HUES48 (cell line): ENCODE data around the gene CHST4.
"Not testable (repeated sequence)": the region's sequence is repeated elsewhere in the genome, so short reads cannot be mapped to it uniquely, and the experiment has no call there.

Source experiments
- H3K27ac ChIP-seq: one replicate; pipeline ENCODE4 v1.7.0; 2013; ENCODE audit warnings: low read depth, low read length, inconsistent platforms
- H3K27me3 ChIP-seq: 2 replicates; pipeline ENCODE4 v1.6.1; 2013; ENCODE audit warnings: mild to moderate bottlenecking, low read length; ENCODE audit not compliant: control insufficient read depth, insufficient read depth
- H3K36me3 ChIP-seq: 2 replicates; pipeline ENCODE4 v1.6.1; 2013; ENCODE audit warnings: low read length; ENCODE audit not compliant: control insufficient read depth, insufficient read depth
- H3K4me1 ChIP-seq: 2 replicates; pipeline ENCODE4 v1.6.1; 2013; ENCODE audit warnings: mild to moderate bottlenecking, low read length; ENCODE audit not compliant: control insufficient read depth, insufficient read depth
- H3K4me3 ChIP-seq: 2 replicates; pipeline ENCODE4 v1.5.1; 2013; ENCODE audit warnings: mild to moderate bottlenecking, low read depth, low read length
- H3K9ac ChIP-seq: 2 replicates; pipeline ENCODE4 v1.6.1; 2013; ENCODE audit warnings: mild to moderate bottlenecking, low read depth, low read length, moderate library complexity
- H3K9me3 ChIP-seq: 2 replicates; pipeline ENCODE4 v1.6.1; 2013; ENCODE audit warnings: low read length; ENCODE audit not compliant: control insufficient read depth, insufficient read depth

CHST4 gene

GRCh38 chr16:71493213-71493612, 33.0 kb upstream of the CHST4 start:
- no peaks in the 10 kb centered on the region for H3K4me1 ChIP-seq
- H3K27me3 ChIP-seq = no peaks in the 10 kb centered on the region; the same call in 1 of the 2 replicates
- H3K4me3 ChIP-seq = no peak overlapping the region
- no peaks in the 10 kb centered on the region for H3K36me3 ChIP-seq
- H3K27ac ChIP-seq = no peak overlapping the region
- H3K9me3 ChIP-seq = no peaks in the 10 kb centered on the region
- no peak overlapping the region for H3K9ac ChIP-seq

GRCh38 chr16:71498031-71498430, 28.2 kb upstream of the CHST4 start:
- H3K27ac ChIP-seq = no peak overlapping the region
- H3K9ac ChIP-seq = no peak overlapping the region
- no peaks in the 10 kb centered on the region for H3K27me3 ChIP-seq
- H3K9me3 ChIP-seq = no peaks in the 10 kb centered on the region
- H3K36me3 ChIP-seq = no peaks in the 10 kb centered on the region
- no peak overlapping the region for H3K4me3 ChIP-seq
- H3K4me1 ChIP-seq = no peaks in the 10 kb centered on the region

- Histone ChIP-seq H3K27ac (no peak overlapping the region), H3K36me3 (no peaks in the 10 kb centered on the region), H3K9me3 (no peaks in the 10 kb centered on the region), H3K9ac (no peak overlapping the region), H3K4me1 (no peaks in the 10 kb centered on the region), H3K4me3 (no peak overlapping the region), H3K27me3 (no peaks in the 10 kb centered on the region)
These were observed 26.4 kb upstream of the CHST4 start for GRCh38 chr16:71499775-71500364.

- no peak overlapping the region for H3K4me3 ChIP-seq
- H3K27me3 ChIP-seq = no peaks in the 10 kb centered on the region
- H3K4me1 ChIP-seq = no peaks in the 10 kb centered on the region
- H3K9me3 ChIP-seq = no peaks in the 10 kb centered on the region
- no peak overlapping the region for H3K27ac ChIP-seq
- no peak overlapping the region for H3K9ac ChIP-seq
- H3K36me3 ChIP-seq = no peaks in the 10 kb centered on the region
These were observed 25.3 kb upstream of the CHST4 start for GRCh38 chr16:71500964-71501363.

GRCh38 chr16:71501547-71501946, 24.7 kb upstream of the CHST4 start:
- no peak overlapping the region for H3K9ac ChIP-seq
- H3K4me1 ChIP-seq = no peaks in the 10 kb centered on the region
- no peak overlapping the region for H3K27ac ChIP-seq
- H3K27me3 ChIP-seq = no peaks in the 10 kb centered on the region
- no peaks in the 10 kb centered on the region for H3K36me3 ChIP-seq
- H3K4me3 ChIP-seq = no peak overlapping the region
- H3K9me3 ChIP-seq = no peaks in the 10 kb centered on the region

DNA sequence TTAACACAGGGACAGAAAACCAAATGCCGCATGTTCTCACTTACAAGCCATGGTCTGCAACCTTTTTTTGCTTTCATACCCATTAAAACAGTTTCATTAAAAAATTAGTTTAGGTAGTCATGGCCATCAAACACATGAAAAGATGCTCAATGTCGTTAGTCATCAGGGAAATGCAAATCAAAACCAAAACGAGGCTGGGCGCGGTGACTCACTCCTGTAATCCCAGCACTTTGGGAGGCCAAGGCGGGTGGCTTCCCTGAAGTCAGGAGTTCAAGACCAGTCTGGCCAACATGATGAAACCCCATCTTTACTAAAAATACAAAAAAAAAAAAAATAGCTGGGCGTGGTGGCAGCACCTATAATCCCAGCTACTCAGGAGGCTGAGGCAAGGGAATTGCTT, 22.2 kb upstream of the CHST4 start:
- H3K27ac ChIP-seq, H3K9me3 ChIP-seq, H3K4me1 ChIP-seq, H3K36me3 ChIP-seq, H3K27me3 ChIP-seq, H3K4me3 ChIP-seq, H3K9ac ChIP-seq: not testable (repeated sequence)

DNA sequence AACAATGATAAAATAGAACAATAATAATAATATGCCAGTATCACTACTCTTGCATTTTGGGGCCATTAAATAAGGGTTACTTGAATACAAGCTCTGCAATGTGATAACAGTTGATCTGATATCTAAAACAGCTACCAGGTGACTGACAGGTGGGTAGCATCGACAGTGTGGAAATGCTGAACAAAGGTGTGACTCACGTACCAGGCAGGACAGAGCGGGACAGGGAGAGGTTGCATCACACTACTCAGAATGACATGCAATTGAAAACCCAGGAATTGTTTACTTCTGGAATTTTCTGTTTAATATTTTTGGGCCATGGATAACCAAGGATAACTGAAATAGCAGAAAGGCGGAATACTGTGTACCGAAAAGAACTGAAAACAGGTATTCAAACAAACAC, 21.3 kb upstream of the CHST4 start:
- Histone ChIP-seq H3K9me3 (no peaks in the 10 kb centered on the region), H3K36me3 (no peaks in the 10 kb centered on the region), H3K4me1 (no peaks in the 10 kb centered on the region), H3K4me3 (no peak overlapping the region), H3K9ac (no peak overlapping the region), H3K27me3 (no peaks in the 10 kb centered on the region), H3K27ac (no peak overlapping the region)

- Histone ChIP-seq H3K9ac (no peak overlapping the region), H3K4me3 (no peak overlapping the region)
These were observed 19.2 kb upstream of the CHST4 start for GRCh38 chr16:71507061-71507460.

DNA sequence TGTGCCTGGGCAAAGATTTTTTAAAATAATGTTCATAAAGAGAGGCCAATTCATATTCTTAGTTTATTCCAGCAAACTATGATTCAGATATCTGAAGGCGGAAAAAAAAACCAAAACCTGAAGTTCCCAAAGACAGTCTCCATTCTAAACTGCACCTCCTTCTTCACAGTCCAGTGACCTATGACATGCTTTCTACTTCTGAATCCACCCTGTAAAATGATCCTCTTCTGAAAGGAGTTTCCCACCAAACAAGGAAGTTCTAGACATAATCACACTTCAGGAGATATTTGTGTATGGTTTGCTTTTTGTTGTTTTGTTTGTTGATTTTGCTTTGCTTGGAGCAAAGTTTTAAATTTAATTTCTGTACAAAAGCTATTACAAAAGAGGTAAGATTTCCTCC, 12.9 kb upstream of the CHST4 start:
- peaks cover 8% of the 10 kb centered on the region for H3K4me1 ChIP-seq
- no peak overlapping the region for H3K9ac ChIP-seq
- no peaks in the 10 kb centered on the region for H3K27me3 ChIP-seq
- no peaks in the 10 kb centered on the region for H3K9me3 ChIP-seq
- H3K4me3 ChIP-seq = no peak overlapping the region
- H3K36me3 ChIP-seq = no peaks in the 10 kb centered on the region
- H3K27ac ChIP-seq = no peak overlapping the region

More at GRCh38 chr16:71507061-71507460, 19.2 kb upstream of the CHST4 start:
- H3K27me3 ChIP-seq = no peaks in the 10 kb centered on the region
- no peak overlapping the region for H3K27ac ChIP-seq
- H3K36me3 ChIP-seq = no peaks in the 10 kb centered on the region
- no peaks in the 10 kb centered on the region for H3K9me3 ChIP-seq
- no peaks in the 10 kb centered on the region for H3K4me1 ChIP-seq

GRCh38 chr16:71514476-71514875, 11.8 kb upstream of the CHST4 start:
- Histone ChIP-seq H3K9ac (no peak overlapping the region), H3K4me3 (no peak overlapping the region), H3K4me1 (peaks cover 8% of the 10 kb centered on the region), H3K9me3 (no peaks in the 10 kb centered on the region), H3K27ac (no peak overlapping the region), H3K36me3 (no peaks in the 10 kb centered on the region), H3K27me3 (no peaks in the 10 kb centered on the region)

- H3K4me1 ChIP-seq = peaks cover 8% of the 10 kb centered on the region
- no peak overlapping the region for H3K27ac ChIP-seq
- H3K4me3 ChIP-seq = no peak overlapping the region
These were observed 11.2 kb upstream of the CHST4 start for GRCh38 chr16:71515026-71515425.

DNA sequence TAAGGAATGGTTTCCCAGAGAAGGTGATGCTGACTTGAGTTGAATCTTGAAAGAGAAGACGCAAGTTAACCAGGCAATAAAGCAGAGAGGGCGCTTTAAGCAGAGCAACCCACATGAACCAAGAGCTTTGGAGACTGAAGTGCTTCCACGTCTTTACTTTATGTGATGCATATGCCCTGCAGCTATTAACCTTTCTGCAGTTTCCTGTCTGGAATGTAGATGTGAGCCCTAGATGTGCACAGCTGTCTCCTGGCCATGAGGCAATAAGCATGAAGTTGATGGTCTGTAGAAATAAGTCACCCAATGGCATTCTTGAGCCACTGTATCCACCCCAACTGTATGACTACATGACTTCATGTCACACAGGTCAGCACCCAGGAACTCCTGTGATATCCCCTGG, 5.7 kb upstream of the CHST4 start:
- Histone ChIP-seq H3K4me3 (no peak overlapping the region), H3K27me3 (no peaks in the 10 kb centered on the region), H3K9me3 (no peaks in the 10 kb centered on the region), H3K4me1 (peaks cover 17% of the 10 kb centered on the region), H3K27ac (no peak overlapping the region), H3K9ac (no peak overlapping the region), H3K36me3 (no peaks in the 10 kb centered on the region)

More at GRCh38 chr16:71515026-71515425, 11.2 kb upstream of the CHST4 start:
- Histone ChIP-seq H3K36me3 (no peaks in the 10 kb centered on the region), H3K9ac (no peak overlapping the region), H3K27me3 (no peaks in the 10 kb centered on the region), H3K9me3 (no peaks in the 10 kb centered on the region)
